HG02588 (cell line): ENCODE results near the gene MAFB.

Experiments
- ATAC-seq: cut with Tn5 transposase; IDR thresholded peaks from one replicate; pipeline ENCODE4 v1.9.1; 2021; ENCODE audit warnings: mild to moderate bottlenecking, moderate library complexity; ENCODE audit not compliant: unreplicated experiment

The MAFB gene

GRCh38 chr20:40682104-40682981 is 6.7 kb downstream of the MAFB start:
- no peak for ATAC-seq

GRCh38 chr20:40681684-40682083 is 7.4 kb downstream of the MAFB start:
- no peak for ATAC-seq

- ATAC-seq = no peak
These were observed 7.9 kb downstream of the MAFB start for GRCh38 chr20:40681165-40681564.

- ATAC-seq = peak; percentile 73
These were observed 8.7 kb downstream of the MAFB start for GRCh38 chr20:40680161-40680959.

GRCh38 chr20:40679184-40679583 is 9.9 kb downstream of the MAFB start:
- no peak for ATAC-seq

GRCh38 chr20:40678286-40678875 is 10.7 kb downstream of the MAFB start:
- no peak for ATAC-seq

- ATAC-seq = no peak
These were observed 11.6 kb downstream of the MAFB start for GRCh38 chr20:40677343-40677924.

GRCh38 chr20:40676491-40677269 is 12.4 kb downstream of the MAFB start:
- no peak for ATAC-seq

- ATAC-seq = no peak
These were observed 13.3 kb downstream of the MAFB start for GRCh38 chr20:40675599-40676221.

- ATAC-seq = no peak
These were observed 15.6 kb downstream of the MAFB start for GRCh38 chr20:40673442-40673841.

GRCh38 chr20:40672095-40672494 is 16.9 kb downstream of the MAFB start:
- no peak for ATAC-seq

- ATAC-seq = no peak
These were observed 18.8 kb downstream of the MAFB start for GRCh38 chr20:40670253-40670652.

- no peak for ATAC-seq
These were observed 19.3 kb downstream of the MAFB start for GRCh38 chr20:40669692-40670091.

GRCh38 chr20:40668449-40669228 is 20.4 kb downstream of the MAFB start:
- no peak for ATAC-seq

- ATAC-seq = no peak
These were observed 21.5 kb downstream of the MAFB start for GRCh38 chr20:40667503-40667902.

GRCh38 chr20:40666336-40666735 is 22.7 kb downstream of the MAFB start:
- no peak for ATAC-seq

GRCh38 chr20:40664891-40665290 is 24.1 kb downstream of the MAFB start:
- ATAC-seq = no peak

- ATAC-seq = no peak
These were observed 24.8 kb downstream of the MAFB start for GRCh38 chr20:40663991-40664880.
